ENCODE data around the gene UBXN7.

- TF ChIP-seq TCF12 (IDR thresholded peaks at IDR 0.05; ENCODE audit: low read depth) (no peak), MAX (IDR thresholded peaks at IDR 0.05) (no peak), USF1 (IDR thresholded peaks at IDR 0.05) (no peak)
These were observed 87.6 kb downstream of the UBXN7 start for GRCh38 chr3:196344663-196345062.

All from Ishikawa (cell line).